NT2/D1 (cell line): ENCODE results near the gene SLC6A13.

Experiments
- SUZ12 ChIP-seq: IDR thresholded peaks from 2 replicates; pipeline ENCODE4 v1.6.1; 2011; ENCODE audit not compliant: insufficient read length, insufficient read depth; ENCODE audit errors: extremely low read depth
- YY1 ChIP-seq: IDR thresholded peaks from 2 replicates; pipeline ENCODE4 v1.6.1; 2011; ENCODE audit not compliant: insufficient read length, insufficient read depth
- ZNF274 ChIP-seq: IDR thresholded peaks from 2 replicates; pipeline ENCODE4 v1.6.1; 2011; ENCODE audit warnings: mild to moderate bottlenecking, low read depth, low read length

GRCh38 chr12:292186-292585, 29.6 kb upstream of the SLC6A13 start:
- TF ChIP-seq ZNF274: no peak
- no peak for TF ChIP-seq YY1
- no peak for TF ChIP-seq SUZ12
